Naive thymus-derived CD4-positive, alpha-beta T cell (primary cell): ENCODE results near the gene CASP6. TPM values are rescaled to one million over a fixed set of nuclear protein-coding genes. Genes with fewer than 3 reads are reported as not detected.

Experiments
- ATAC-seq: fragments of 150-1000 bp; cut with Tn5 transposase; 2 replicates; pipeline ENCODE4 v1.10.0; 2021; ENCODE audit warnings: mild to moderate bottlenecking, moderate library complexity
- CTCF ChIA-PET: fragments of 350-600 bp; sonication (Branson Sonifier 250); formaldehyde crosslinking; loops from one replicate; lab custom pipeline; 2021; ENCODE audit warnings: antibody characterized with exemption; lab: Charles Lee
- POLR2A ChIA-PET: fragments of 350-600 bp; sonication (Branson Sonifier 250); formaldehyde crosslinking; loops from one replicate; lab custom pipeline; 2021; ENCODE audit warnings: antibody characterized with exemption, inconsistent platforms; lab: Charles Lee
- DNase-seq, 9 donors: peaks; one replicate each; pipeline versions ENCODE4 v3.0.0 to v3.0.0-alpha.2; 2020 to 2022; ENCODE audit warnings: mixed read lengths in 1 of 9
- H3K27ac ChIP-seq: one replicate; pipeline ENCODE4 v1.7.0; 2013; ENCODE audit warnings: mild to moderate bottlenecking, low read depth, low read length, moderate library complexity
- H3K27me3 ChIP-seq, 2 donors: one replicate each; pipeline ENCODE4 v1.7.0; 2013; ENCODE audit warnings: low read length in 2 of 2, mild to moderate bottlenecking in 2 of 2, moderate library complexity in 2 of 2; ENCODE audit not compliant: control insufficient read depth in 2 of 2, insufficient read depth in 2 of 2
- H3K36me3 ChIP-seq, 3 experiments: 1 replicate in 2 of 3; 2 replicates in 1 of 3; pipeline ENCODE4 v1.7.0; 2013; ENCODE audit warnings: low read length in 3 of 3, mild to moderate bottlenecking in 3 of 3, moderate library complexity in 1 of 3; ENCODE audit not compliant: insufficient read depth in 3 of 3, control insufficient read depth in 2 of 3
- H3K4me1 ChIP-seq, 2 donors: one replicate each; pipeline ENCODE4 v1.7.0; 2013; ENCODE audit warnings: low read length in 2 of 2, mild to moderate bottlenecking in 2 of 2, moderate library complexity in 1 of 2; ENCODE audit not compliant: control insufficient read depth in 2 of 2, insufficient read depth in 2 of 2
- H3K4me3 ChIP-seq: 2 replicates; pipeline ENCODE4 v1.7.0; 2013; ENCODE audit warnings: mild to moderate bottlenecking, low read length
- H3K9me3 ChIP-seq, 3 experiments: 1 replicate in 2 of 3; 2 replicates in 1 of 3; pipeline ENCODE4 v1.7.0; 2013; ENCODE audit warnings: low read length in 3 of 3; ENCODE audit not compliant: control insufficient read depth in 2 of 3
- H3K27ac Mint-ChIP-seq, 9 donors: one replicate each; pipeline ENCODE4 v1.8.0; 2020 to 2022; ENCODE audit warnings: mixed read lengths in 9 of 9, mild to moderate bottlenecking in 8 of 9, moderate library complexity in 5 of 9, inconsistent platforms in 2 of 9
- H3K27me3 Mint-ChIP-seq, 5 donors: one replicate each; pipeline ENCODE4 v1.8.0; 2021 to 2022; ENCODE audit warnings: mixed read lengths in 5 of 5, mild to moderate bottlenecking in 1 of 5
- H3K36me3 Mint-ChIP-seq, 5 donors: one replicate each; pipeline ENCODE4 v1.8.0; 2020 to 2022; ENCODE audit warnings: mixed read lengths in 5 of 5, mild to moderate bottlenecking in 3 of 5, inconsistent platforms in 1 of 5
- H3K4me1 Mint-ChIP-seq, 7 donors: one replicate each; pipeline ENCODE4 v1.8.0; 2020 to 2022; ENCODE audit warnings: mixed read lengths in 7 of 7, mild to moderate bottlenecking in 3 of 7, inconsistent platforms in 1 of 7
- H3K4me3 Mint-ChIP-seq, 10 donors: one replicate each; pipeline ENCODE4 v1.8.0; 2020 to 2022; ENCODE audit warnings: mild to moderate bottlenecking in 10 of 10, mixed read lengths in 10 of 10, moderate library complexity in 6 of 10, inconsistent platforms in 2 of 10
- H3K9me3 Mint-ChIP-seq, 11 donors: one replicate each; pipeline ENCODE4 v1.8.0; 2020 to 2022; ENCODE audit warnings: mixed read lengths in 11 of 11, mild to moderate bottlenecking in 4 of 11, inconsistent platforms in 1 of 11, moderate library complexity in 1 of 11
- intact Hi-C, 2 donors: fragments of 100-400 bp; cut with micrococcal nuclease; formaldehyde crosslinking; loops; one replicate each; pipeline ENCODE4 v1.15.1; 2023
- polyA plus RNA-seq, 2 donors: library from polyadenylated mRNA; unstranded; fragments of 300-500 nt; fragmentation: Illumina TruSeq; gene quantifications; one replicate each; pipeline ENCODE4 v1.2.3, GENCODE V29; 2021
- total RNA-seq, 6 experiments: library from RNA in 5 of 6; stranded (reverse) in 5 of 6; gene quantifications; 1 replicate in 5 of 6; 2 replicates in 1 of 6; pipeline ENCODE4 v1.2.3 and lab custom pipeline; 2021 to 2026

CASP6 gene
- total and polyA plus RNA-seq, 7 experiments from 2014 or later, result 9.3 to 85.8 (median 25.5) TPM

GRCh38 chr4:109733728-109734127 is 30.5 kb upstream of the CASP6 start:
- Histone ChIP-seq H3K4me3 (no peak overlapping the region), H3K4me1 (peaks cover 8 to 11% of the 10 kb centered on the region in 2 donors), H3K27ac (no peak overlapping the region), H3K27me3 (no peaks in the 10 kb centered on the region), H3K9me3 (no peaks in the 10 kb centered on the region), H3K36me3 (no peaks in the 10 kb centered on the region)
- ATAC-seq (no peak), DNase-seq (no peak)
- Mint-ChIP-seq H3K9me3 (no peaks in the 10 kb centered on the region), H3K4me3 (no peak overlapping the region), H3K27ac (no peak overlapping the region), H3K36me3 (no peaks in the 10 kb centered on the region), H3K27me3 (peaks cover 0 to 11% (median 0%) of the 10 kb centered on the region in 5 donors), H3K4me1 (peaks cover 2 to 13% (median 10%) of the 10 kb centered on the region in 7 donors)
- ChIA-PET POLR2A (no interaction called here), CTCF (no interaction called here)
- intact Hi-C loops, result no loop called here

GRCh38 chr4:109730619-109731545 is 27.6 kb upstream of the CASP6 start:
- Histone ChIP-seq H3K4me3 (peak overlapping the region; percentile 96), H3K27me3 (no peaks in the 10 kb centered on the region), H3K9me3 (no peaks in the 10 kb centered on the region), H3K36me3 (no peaks in the 10 kb centered on the region), H3K27ac (peak overlapping the region; percentile 68), H3K4me1 (peaks cover 10 to 14% of the 10 kb centered on the region in 2 donors)
- Mint-ChIP-seq H3K27ac (peak overlapping the region; percentile 40 to 92 (median 84)), H3K4me3 (peak overlapping the region; percentile 83 to 96 (median 88)), H3K4me1 (peaks cover 12 to 36% (median 28%) of the 10 kb centered on the region in 7 donors), H3K36me3 (peaks cover 0 to 14% (median 12%) of the 10 kb centered on the region in 5 donors), H3K27me3 (peaks cover 0 to 4% (median 0%) of the 10 kb centered on the region in 5 donors), H3K9me3 (no peaks in the 10 kb centered on the region)
- CTCF ChIA-PET, result interaction anchor here (0.6 to 1.5 kb wide), 3 partner anchors 27 to 298 kb away, joined by 3 to 7 read pairs (median 3); partner anchors contain the start of genes CASP6 and SEC24B
- no peak for ATAC-seq
- intact Hi-C loops, result loop anchor here (1.0 kb wide), 4 partner anchors 84 to 298 kb away; partner anchors contain the start of genes GAR1 (in 2 of the 2), SEC24B (in 2 of the 2) and MCUB (in 1 of the 2)
- no peak for DNase-seq
- POLR2A ChIA-PET, result interaction anchor here (0.6 to 1.7 kb wide), 8 partner anchors 19 to 1112 kb away, joined by 3 to 7 read pairs (median 4); partner anchors contain the start of genes CASP6, MCUB and SEC24B

GRCh38 chr4:109729718-109730618 is 26.7 kb upstream of the CASP6 start, which contains the start of gene PLA2G12A:
PLA2G12A (minus strand) TSS chr4:109730070; CDS start chr4:109729809, 261 bp downstream.
- Mint-ChIP-seq H3K4me3 (peak within 1 kb of the TSS; percentile 88 to 96 (median 92)), H3K36me3 (peaks cover 0 to 16% (median 13%) of the 10 kb centered on the region in 5 donors), H3K27me3 (peaks cover 0 to 4% (median 0%) of the 10 kb centered on the region in 5 donors), H3K27ac (peak within 1 kb of the TSS; percentile 64 to 95 (median 90)), H3K4me1 (peaks cover 12 to 39% (median 30%) of the 10 kb centered on the region in 7 donors), H3K9me3 (no peaks in the 10 kb centered on the region)
- Histone ChIP-seq H3K27ac (peak within 1 kb of the TSS; percentile 78), H3K4me1 (peaks cover 10 to 14% of the 10 kb centered on the region in 2 donors), H3K36me3 (no peaks in the 10 kb centered on the region), H3K9me3 (no peaks in the 10 kb centered on the region), H3K27me3 (no peaks in the 10 kb centered on the region), H3K4me3 (peak within 1 kb of the TSS; percentile 96)
- CTCF ChIA-PET, result interaction anchor here (0.6 to 1.5 kb wide), 3 partner anchors 26 to 297 kb away, joined by 3 to 7 read pairs (median 3); partner anchors contain the start of genes CASP6 and SEC24B
- POLR2A ChIA-PET, result interaction anchor here (0.6 to 1.7 kb wide), 10 partner anchors 18 to 297 kb away, joined by 3 to 7 read pairs (median 4); partner anchors contain the start of genes CASP6, MCUB and SEC24B
- ATAC-seq (peak; percentile 96), DNase-seq (peak; percentile 75 to 91 (median 86))
- intact Hi-C loops, result loop anchor here (1.0 to 5.0 kb wide), 8 partner anchors 15 to 1080 kb away; partner anchors contain the start of genes CASP6 (in 2 of the 2), GAR1 (in 2 of the 2), SEC24B (in 2 of the 2) and MCUB (in 1 of the 2)

- DNase-seq, result peak in 1 of 9 donors; percentile 48
- no peak for ATAC-seq
- Histone ChIP-seq H3K9me3 (no peaks in the 10 kb centered on the region), H3K36me3 (no peaks in the 10 kb centered on the region), H3K4me3 (peak overlapping the region; percentile 83), H3K27me3 (no peaks in the 10 kb centered on the region), H3K27ac (peak overlapping the region; percentile 78), H3K4me1 (peaks cover 10 to 14% of the 10 kb centered on the region in 2 donors)
- Mint-ChIP-seq H3K9me3 (no peaks in the 10 kb centered on the region), H3K4me3 (peak overlapping the region; percentile 88 to 96 (median 92)), H3K27me3 (peaks cover 0 to 4% (median 0%) of the 10 kb centered on the region in 5 donors), H3K4me1 (peaks cover 15 to 45% (median 35%) of the 10 kb centered on the region in 7 donors), H3K27ac (peak overlapping the region; percentile 64 to 95 (median 90)), H3K36me3 (peaks cover 0 to 21% (median 17%) of the 10 kb centered on the region in 5 donors)
- CTCF ChIA-PET, result interaction anchor here (0.6 kb wide), 1 partner anchor 170 kb away, joined by 3 read pairs; no protein-coding TSS in a partner anchor
- intact Hi-C loops, result loop anchor here (1.0 to 5.0 kb wide), 4 partner anchors 14 to 1079 kb away; partner anchors contain the start of genes CASP6 (in 2 of the 2) and OSTC (in 1 of the 2)
- POLR2A ChIA-PET, result interaction anchor here (0.6 to 1.7 kb wide), 4 partner anchors 27 to 296 kb away, joined by 3 to 7 read pairs (median 3); partner anchors contain the start of genes CASP6 and SEC24B
Measured at GRCh38 chr4:109729117-109729717, 26.0 kb upstream of the CASP6 start.

GRCh38 chr4:109728385-109728784 is 25.1 kb upstream of the CASP6 start:
- H3K4me3 ChIP-seq, result no peak overlapping the region

More at GRCh38 chr4:109728385-109728784, 25.1 kb upstream of the CASP6 start:
- Mint-ChIP-seq H3K9me3 (no peaks in the 10 kb centered on the region), H3K4me3 (peak overlapping the region; percentile 27 to 96 (median 92)), H3K36me3 (peaks cover 0 to 22% (median 19%) of the 10 kb centered on the region in 5 donors), H3K4me1 (peaks cover 15 to 46% (median 36%) of the 10 kb centered on the region in 7 donors), H3K27ac (peak overlapping the region in 3 of 9 donors; percentile 35 to 92 (median 53)), H3K27me3 (peaks cover 0 to 3% (median 0%) of the 10 kb centered on the region in 5 donors)
- H3K27me3 ChIP-seq, result no peaks in the 10 kb centered on the region
- no peak overlapping the region for H3K27ac ChIP-seq
- peaks cover 10 to 14% of the 10 kb centered on the region in 2 donors for H3K4me1 ChIP-seq
- intact Hi-C loops, result loop anchor here in 1 of 2 donors (2.0 to 5.0 kb wide), 2 partner anchors 14 to 36 kb away; no protein-coding TSS in a partner anchor
- ChIA-PET POLR2A (no interaction called here), CTCF (interaction anchor here (0.6 kb wide), 1 partner anchor 162 kb away, joined by 3 read pairs; no protein-coding TSS in a partner anchor)
- ATAC-seq (no peak), DNase-seq (no peak)
- H3K9me3 ChIP-seq, result no peaks in the 10 kb centered on the region
- H3K36me3 ChIP-seq, result no peaks in the 10 kb centered on the region
